HG03457 (cell line): ENCODE results near the gene ZDHHC11B.
"Not testable (repeated sequence)": the region's sequence is repeated elsewhere in the genome, so short reads cannot be mapped to it uniquely, and the experiment has no call there.

Source experiments
- ATAC-seq: cut with Tn5 transposase; IDR thresholded peaks from one replicate; pipeline ENCODE4 v1.9.1; 2021; ENCODE audit warnings: moderate number of reproducible peaks; ENCODE audit not compliant: unreplicated experiment

The ZDHHC11B gene

GRCh38 chr5:787224-787856, 2.8 kb upstream of the ZDHHC11B start:
- not testable (repeated sequence) for ATAC-seq

- not testable (repeated sequence) for ATAC-seq
Measured at GRCh38 chr5:785181-785705, 714 bp upstream of the ZDHHC11B start.

DNA sequence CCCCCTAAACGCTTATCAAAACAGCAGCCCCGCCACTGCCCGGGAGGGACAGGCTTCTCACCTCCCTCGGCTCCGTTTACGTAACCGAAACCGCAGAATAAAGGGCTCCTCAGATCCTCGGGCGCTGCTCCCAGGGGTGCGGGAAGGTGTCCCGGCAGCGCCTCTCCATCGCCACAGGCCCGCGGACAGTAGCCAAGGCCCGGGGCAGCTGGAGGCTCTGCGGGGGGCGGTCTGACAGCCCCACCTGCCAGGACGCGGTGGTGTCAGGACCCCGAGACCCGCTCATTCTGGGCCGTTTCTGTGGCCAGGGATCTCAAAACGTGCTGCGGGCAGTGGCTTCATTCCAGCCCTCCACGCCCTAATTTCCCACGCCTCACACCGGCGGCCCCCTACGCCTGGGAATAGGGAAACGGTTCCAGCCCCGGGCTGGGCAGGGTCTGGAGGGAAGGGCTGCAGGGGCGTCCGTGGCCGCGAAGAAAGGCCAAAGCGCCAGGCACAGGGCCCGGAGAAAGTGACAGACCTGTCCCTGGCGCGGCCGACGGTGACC, 575 bp downstream of the ZDHHC11B start:
- ATAC-seq, result not testable (repeated sequence)

DNA sequence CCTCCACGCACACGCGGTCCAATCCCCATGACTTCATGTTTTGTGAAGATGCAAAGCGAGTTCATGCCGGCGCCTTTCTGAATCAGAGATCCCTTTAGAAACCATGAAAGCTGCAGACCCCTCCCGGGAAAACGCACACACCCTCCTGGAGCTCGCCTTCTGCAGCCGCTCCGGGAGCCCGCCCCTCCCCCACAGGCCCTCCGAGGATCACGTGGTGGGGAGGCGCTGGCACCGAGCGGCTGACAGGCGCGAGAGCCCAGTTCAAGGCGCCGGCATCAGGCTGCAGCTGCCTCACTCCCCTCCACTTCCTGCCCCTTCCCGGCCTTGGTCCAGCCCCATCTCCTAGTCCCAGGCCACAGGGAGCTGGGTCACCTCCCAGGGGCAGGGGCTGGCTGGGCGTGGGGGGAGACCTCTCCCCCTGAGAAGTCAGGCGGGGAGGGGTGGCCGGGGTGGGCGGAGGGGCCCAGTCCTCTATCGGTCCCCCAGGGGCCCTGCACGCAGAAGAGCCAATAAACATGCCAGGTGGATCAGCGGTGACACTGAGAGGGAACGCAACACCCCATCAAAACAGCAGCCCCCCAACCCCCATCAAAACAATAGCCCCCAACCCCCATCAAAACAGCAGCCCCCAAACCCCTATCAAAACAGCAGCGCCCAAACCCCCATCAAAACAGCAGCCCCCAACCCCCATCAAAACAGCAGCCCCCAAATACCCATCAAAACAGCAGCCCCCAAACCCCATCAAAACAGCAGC, 1.3 kb downstream of the ZDHHC11B start:
- ATAC-seq, result not testable (repeated sequence)

GRCh38 chr5:782356-782755, 2.2 kb downstream of the ZDHHC11B start:
- not testable (repeated sequence) for ATAC-seq

DNA sequence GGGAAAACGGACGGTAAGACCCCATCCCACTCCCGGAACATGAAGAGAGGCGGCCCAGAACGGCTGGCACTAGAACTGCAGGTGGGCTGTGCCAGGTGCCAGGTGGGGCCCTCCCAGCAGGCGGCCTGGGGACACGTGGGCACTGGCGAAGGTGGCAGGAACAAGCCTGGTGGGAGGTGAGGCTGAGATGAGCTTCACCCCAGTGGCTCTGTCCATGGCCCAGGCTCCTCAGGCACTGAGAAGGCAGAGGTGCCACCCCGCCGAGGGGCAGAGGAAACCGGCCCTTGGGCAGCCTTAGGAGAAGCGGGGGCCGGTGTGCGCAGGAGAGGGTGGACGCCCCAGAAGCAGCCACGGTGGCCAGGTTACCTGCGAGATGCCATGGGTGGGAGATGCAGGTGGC, 4.0 kb downstream of the ZDHHC11B start:
- ATAC-seq, result not testable (repeated sequence)

GRCh38 chr5:778967-779366, 5.6 kb downstream of the ZDHHC11B start:
- not testable (repeated sequence) for ATAC-seq

GRCh38 chr5:778421-778820, 6.1 kb downstream of the ZDHHC11B start:
- not testable (repeated sequence) for ATAC-seq

DNA sequence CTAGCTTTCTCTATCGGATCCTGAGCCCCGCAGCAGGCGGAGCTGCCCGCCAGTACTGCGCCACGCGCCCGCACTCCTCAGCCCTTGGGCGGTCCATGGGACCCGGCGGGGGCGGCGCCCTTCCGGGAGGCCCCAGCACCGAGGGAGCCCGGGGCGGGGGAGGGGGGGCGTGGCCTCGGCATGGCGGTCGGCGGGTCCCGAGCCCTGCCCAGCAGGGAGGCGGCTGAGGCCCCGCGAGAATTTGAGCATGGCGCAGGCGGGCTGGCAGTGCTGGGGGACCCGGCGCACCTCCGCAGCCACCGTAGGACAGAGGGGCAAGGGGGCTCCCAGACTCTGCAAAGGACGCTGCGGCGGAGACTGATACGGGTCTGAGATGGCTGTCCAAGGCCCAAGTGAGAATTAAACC, 6.8 kb downstream of the ZDHHC11B start:
- no peak for ATAC-seq

GRCh38 chr5:776862-777711, 7.4 kb downstream of the ZDHHC11B start:
- no peak for ATAC-seq

- no peak for ATAC-seq
Measured at GRCh38 chr5:775961-776861, 8.3 kb downstream of the ZDHHC11B start.

DNA sequence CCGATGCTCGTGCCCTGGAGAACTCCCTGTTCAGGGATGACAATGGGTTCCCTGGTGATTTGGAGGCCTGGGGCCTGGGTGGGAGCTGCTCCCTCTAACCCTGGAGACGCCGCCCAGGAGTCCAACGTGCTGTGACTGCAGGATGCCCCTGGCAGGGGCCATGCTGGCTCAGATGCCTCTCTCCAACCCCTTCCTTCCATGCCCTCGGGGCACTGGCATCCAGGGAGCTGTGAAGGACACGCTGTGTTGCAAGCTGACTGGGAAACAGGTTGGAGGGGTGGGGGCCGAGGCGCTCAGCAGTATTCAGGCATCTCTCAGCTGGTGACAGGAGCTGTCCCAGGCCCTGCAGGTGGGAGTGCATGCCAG, 9.0 kb downstream of the ZDHHC11B start:
- ATAC-seq, result not testable (repeated sequence)

DNA sequence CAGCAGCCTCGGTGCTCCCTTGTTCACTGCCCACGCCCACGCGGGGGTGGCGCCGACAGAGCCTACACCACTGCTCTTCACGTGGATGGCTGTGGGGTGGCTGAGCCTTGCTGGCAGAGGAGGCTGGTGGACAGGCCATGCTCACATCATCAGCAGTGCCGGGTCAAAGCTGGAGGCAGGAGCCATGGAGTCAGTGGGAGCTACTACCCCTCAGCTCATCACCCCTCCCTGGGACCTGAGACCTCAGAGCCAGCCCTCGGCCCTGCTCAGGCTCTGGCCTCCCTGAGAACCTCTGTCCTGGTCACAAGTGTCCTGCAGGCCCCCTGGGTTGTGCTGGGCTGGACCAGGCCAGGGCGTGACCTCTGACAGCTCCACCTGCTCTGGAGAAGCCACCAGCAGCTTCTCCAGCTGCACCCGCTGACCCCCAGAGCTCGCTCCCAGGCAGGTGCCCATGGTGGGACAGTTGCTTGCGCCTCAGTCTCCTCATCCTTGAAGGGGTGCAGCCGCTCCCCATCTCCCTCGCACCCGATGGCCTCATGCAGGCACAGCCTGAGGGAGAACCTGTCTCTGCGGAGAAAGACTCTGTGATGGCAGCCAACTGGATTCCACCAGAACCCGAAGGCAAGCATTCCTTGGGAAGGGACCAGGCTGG, 9.5 kb downstream of the ZDHHC11B start:
- not testable (repeated sequence) for ATAC-seq

DNA sequence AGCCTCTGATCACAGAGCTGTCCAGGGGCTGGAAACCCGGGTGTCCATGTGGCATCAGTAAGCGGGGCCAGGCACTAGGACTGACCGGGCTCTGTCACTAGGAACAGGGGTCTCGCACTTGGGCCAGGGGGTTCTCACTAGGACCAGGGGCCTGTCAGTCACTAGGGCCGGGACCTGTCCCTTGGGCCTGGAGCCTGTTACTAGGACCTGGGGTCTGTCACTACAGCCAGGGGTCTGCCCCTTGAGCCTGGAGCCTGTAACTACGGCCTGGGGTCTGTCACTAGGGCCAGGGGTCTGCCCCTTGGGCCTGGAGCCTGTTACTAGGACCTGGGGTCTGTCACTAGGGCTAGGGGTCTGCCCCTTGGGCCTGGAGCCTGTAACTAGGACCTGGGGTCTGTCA, 10.2 kb downstream of the ZDHHC11B start:
- ATAC-seq, result not testable (repeated sequence)

DNA sequence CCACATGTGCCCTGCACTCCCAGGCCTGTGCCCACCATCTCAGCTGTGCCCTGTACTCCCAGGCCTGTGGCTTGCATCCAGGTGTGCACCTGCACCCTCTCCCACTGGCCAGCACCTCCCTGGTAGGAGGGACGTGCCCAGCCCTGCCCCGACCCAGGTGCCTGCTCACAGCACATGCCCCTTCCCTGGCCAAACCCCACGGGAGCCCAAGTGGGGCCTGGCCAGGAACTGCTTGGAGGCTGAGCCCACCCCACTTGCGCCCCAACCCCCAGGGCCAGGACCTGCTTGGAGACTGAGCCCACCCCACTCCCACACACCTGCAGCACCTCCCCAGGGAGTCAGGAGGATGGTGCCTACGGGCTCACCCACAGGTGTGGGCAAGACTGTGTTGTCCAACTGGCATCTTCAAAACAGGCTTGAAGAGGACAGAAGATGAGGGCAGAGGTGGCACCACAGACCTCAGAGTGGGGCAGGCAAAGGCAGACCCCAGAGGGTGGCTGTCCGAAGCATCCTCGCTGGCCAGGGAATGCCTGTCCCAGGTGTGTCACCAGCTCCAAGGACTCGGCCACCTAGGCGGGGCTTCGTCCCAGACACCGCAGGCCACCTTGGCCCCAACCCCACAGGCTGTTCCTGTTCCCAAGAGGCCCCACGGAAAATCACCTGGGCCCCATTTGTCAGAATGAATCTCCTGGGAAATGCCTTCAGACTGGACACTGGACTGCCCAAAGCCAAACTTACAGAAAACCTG, 10.8 kb downstream of the ZDHHC11B start:
- ATAC-seq, result no peak

DNA sequence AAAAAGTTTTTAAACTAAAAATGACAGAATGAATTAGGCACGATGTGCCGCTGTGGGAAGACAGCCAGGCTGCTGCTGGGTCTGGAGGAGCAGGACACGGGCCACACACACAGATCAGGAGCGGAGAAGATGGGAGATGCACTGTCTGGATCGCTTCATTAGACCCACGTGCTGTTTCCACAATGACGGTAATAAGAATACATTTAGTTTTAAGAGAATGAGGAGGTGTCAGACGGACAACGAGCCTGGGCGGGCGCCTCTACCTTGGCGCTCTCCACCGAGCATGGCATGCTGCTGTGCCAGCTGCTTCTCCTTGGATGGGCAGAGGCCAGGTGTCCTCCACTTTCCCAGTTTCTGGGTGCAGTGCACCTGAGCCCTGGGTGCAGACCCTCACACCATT, 11.6 kb downstream of the ZDHHC11B start:
- ATAC-seq, result not testable (repeated sequence)

GRCh38 chr5:772547-772890, 12.0 kb downstream of the ZDHHC11B start:
- ATAC-seq, result not testable (repeated sequence)

DNA sequence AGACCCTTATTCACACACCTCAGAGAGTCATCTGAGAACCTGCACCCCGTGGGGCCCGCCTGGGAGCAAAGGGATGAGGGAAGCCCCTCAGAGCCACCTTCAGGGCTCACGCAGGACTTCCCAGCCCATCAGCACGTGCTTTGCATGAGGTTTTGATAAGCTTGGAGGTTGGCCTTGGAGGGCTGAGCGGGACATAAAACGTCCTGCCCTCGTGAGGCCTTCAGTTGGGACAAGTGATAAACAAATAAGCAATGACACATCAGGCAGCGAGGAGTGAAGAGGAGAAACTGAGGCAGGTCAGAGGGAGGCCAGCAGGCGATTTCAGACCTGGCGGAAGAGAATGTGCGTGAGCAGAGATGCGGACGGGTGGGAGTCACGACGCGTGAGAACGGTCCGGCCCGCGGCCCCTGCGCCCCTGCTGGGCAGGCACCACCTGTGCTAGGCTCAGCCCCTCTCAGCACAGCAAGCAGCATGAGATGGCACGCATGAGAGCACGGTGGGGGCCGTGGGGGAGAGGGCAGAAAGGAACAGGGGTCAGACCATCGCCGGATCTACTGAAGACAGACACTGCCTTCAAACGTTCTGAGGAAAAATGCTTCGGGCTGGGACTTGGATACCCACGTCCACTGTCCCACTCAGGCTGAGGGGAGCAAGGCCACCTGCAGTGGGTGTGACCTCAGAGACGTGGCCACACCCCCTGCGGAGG, 12.5 kb downstream of the ZDHHC11B start:
- not testable (repeated sequence) for ATAC-seq
